ENCODE results near the gene NFKBIZ. TPM values are rescaled to one million over a fixed set of nuclear protein-coding genes. Genes with fewer than 3 reads are reported as not detected.
A peak's percentile ranks its signal among the peaks of the same experiment; 100 is the strongest.

NFKBIZ gene
- total RNA-seq, 1 donor from 2014 or later: 39.6 TPM

- no peak overlapping the region for H3K27ac ChIP-seq (ENCODE audit: low read depth, low read length)
- FAIRE-seq (no peak), DNase-seq (ENCODE audit: low read depth) (no peak)
- Mint-ChIP-seq H3K36me3 (ENCODE audit: low read depth, unreplicated experiment) (peaks cover 46% of the 10 kb centered on the region), H3K27ac (ENCODE audit: unreplicated experiment) (no peak overlapping the region), H3K4me1 (ENCODE audit: low read depth, unreplicated experiment) (peaks cover 29% of the 10 kb centered on the region), H3K27me3 (ENCODE audit: low read depth, unreplicated experiment) (no peaks in the 10 kb centered on the region), H3K4me3 (ENCODE audit: unreplicated experiment) (peak overlapping the region; percentile 98), H3K9me3 (ENCODE audit: unreplicated experiment) (no peaks in the 10 kb centered on the region)
- H3K9me3 ChIP-seq (ENCODE audit: insufficient read depth, low read depth, low read length): no peaks in the 10 kb centered on the region
- peaks cover 64% of the 10 kb centered on the region for H3K36me3 ChIP-seq (ENCODE audit: insufficient read depth, low read length)
- H3K27me3 ChIP-seq (ENCODE audit: insufficient read depth, low read length): no peaks in the 10 kb centered on the region
- no peak overlapping the region for H2AFZ ChIP-seq (ENCODE audit: low read depth, low read length)
- H3K9ac ChIP-seq (ENCODE audit: low read length): no peak overlapping the region
- no peak overlapping the region for H3K4me3 ChIP-seq (ENCODE audit: insufficient read depth, low read depth, low read length)
- H3K4me2 ChIP-seq (ENCODE audit: low read length): peak overlapping the region; percentile 41
- peaks cover 71% of the 10 kb centered on the region for H4K20me1 ChIP-seq (ENCODE audit: insufficient read depth, low read length)
- H3K4me1 ChIP-seq (ENCODE audit: insufficient read depth, low read length): peaks cover 14% of the 10 kb centered on the region
- TF ChIP-seq EZH2 (IDR thresholded peaks at IDR 0.05; ENCODE audit: insufficient read depth, low read length): no peak
- TF ChIP-seq, protein P1, sequence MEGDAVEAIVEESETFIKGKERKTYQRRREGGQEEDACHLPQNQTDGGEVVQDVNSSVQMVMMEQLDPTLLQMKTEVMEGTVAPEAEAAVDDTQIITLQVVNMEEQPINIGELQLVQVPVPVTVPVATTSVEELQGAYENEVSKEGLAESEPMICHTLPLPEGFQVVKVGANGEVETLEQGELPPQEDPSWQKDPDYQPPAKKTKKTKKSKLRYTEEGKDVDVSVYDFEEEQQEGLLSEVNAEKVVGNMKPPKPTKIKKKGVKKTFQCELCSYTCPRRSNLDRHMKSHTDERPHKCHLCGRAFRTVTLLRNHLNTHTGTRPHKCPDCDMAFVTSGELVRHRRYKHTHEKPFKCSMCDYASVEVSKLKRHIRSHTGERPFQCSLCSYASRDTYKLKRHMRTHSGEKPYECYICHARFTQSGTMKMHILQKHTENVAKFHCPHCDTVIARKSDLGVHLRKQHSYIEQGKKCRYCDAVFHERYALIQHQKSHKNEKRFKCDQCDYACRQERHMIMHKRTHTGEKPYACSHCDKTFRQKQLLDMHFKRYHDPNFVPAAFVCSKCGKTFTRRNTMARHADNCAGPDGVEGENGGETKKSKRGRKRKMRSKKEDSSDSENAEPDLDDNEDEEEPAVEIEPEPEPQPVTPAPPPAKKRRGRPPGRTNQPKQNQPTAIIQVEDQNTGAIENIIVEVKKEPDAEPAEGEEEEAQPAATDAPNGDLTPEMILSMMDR (IDR thresholded peaks at IDR 0.05; ENCODE audit: insufficient read depth, low read depth, low read length): no peak
- H3K79me2 ChIP-seq (ENCODE audit: insufficient read depth, low read length): peaks cover 61% of the 10 kb centered on the region
Measured at GRCh38 chr3:101852983-101853840, 3.9 kb downstream of the NFKBIZ start.

DNA sequence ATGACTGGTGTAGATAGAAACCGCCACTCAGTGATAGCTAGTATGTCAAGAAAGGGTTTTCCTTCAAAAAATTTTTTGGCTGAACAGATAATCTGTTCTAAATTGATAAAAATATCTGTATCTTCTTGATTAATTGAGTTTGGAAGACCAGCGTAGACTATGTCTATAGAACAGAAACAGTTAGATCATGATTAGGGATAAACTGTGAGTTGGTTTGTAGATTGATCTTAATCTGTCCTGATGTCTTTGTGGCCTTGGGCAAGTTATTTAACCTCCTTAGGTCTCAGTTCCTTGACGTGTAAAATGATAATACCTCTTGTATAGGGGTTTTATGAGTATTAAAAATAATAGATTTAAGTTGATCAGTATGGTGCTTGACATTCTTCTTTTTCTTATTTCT lies 4.7 kb downstream of the NFKBIZ start:
- Histone ChIP-seq H3K79me2 (ENCODE audit: insufficient read depth, low read length) (peaks cover 61% of the 10 kb centered on the region), H2AFZ (ENCODE audit: low read depth, low read length) (no peak overlapping the region), H3K4me2 (ENCODE audit: low read length) (peak overlapping the region; percentile 41), H3K9ac (ENCODE audit: low read length) (no peak overlapping the region), H4K20me1 (ENCODE audit: insufficient read depth, low read length) (peaks cover 79% of the 10 kb centered on the region), H3K9me3 (ENCODE audit: insufficient read depth, low read depth, low read length) (no peaks in the 10 kb centered on the region), H3K4me3 (ENCODE audit: insufficient read depth, low read depth, low read length) (no peak overlapping the region), H3K36me3 (ENCODE audit: insufficient read depth, low read length) (peaks cover 70% of the 10 kb centered on the region), H3K27ac (ENCODE audit: low read depth, low read length) (no peak overlapping the region), H3K27me3 (ENCODE audit: insufficient read depth, low read length) (no peaks in the 10 kb centered on the region), H3K4me1 (ENCODE audit: insufficient read depth, low read length) (peaks cover 14% of the 10 kb centered on the region)
- H3K9me3 Mint-ChIP-seq (ENCODE audit: unreplicated experiment): no peaks in the 10 kb centered on the region
- no peak overlapping the region for H3K4me3 Mint-ChIP-seq (ENCODE audit: unreplicated experiment)
- peaks cover 27% of the 10 kb centered on the region for H3K4me1 Mint-ChIP-seq (ENCODE audit: low read depth, unreplicated experiment)
- FAIRE-seq: no peak
- TF ChIP-seq, protein P1 (IDR thresholded peaks at IDR 0.05; ENCODE audit: insufficient read depth, low read depth, low read length): no peak
- no peak for TF ChIP-seq EZH2 (IDR thresholded peaks at IDR 0.05; ENCODE audit: insufficient read depth, low read length)
- no peak overlapping the region for H3K27ac Mint-ChIP-seq (ENCODE audit: unreplicated experiment)
- no peak for DNase-seq (ENCODE audit: low read depth)
- H3K36me3 Mint-ChIP-seq (ENCODE audit: low read depth, unreplicated experiment): peaks cover 46% of the 10 kb centered on the region
- no peaks in the 10 kb centered on the region for H3K27me3 Mint-ChIP-seq (ENCODE audit: low read depth, unreplicated experiment)

Measured in astrocyte (in vitro differentiated cells and primary cell).